GM12872 (cell line): Measurements from ENCODE around the gene MYMK.

Experiments
- TF ChIP-seq, protein P1 (sequence below): IDR thresholded peaks from 3 replicates; pipeline ENCODE4 v1.5.1; 2011; ENCODE audit warnings: low read depth, mild to moderate bottlenecking, low read length, moderate library complexity; ENCODE audit not compliant: insufficient read depth

MYMK gene

DNA sequence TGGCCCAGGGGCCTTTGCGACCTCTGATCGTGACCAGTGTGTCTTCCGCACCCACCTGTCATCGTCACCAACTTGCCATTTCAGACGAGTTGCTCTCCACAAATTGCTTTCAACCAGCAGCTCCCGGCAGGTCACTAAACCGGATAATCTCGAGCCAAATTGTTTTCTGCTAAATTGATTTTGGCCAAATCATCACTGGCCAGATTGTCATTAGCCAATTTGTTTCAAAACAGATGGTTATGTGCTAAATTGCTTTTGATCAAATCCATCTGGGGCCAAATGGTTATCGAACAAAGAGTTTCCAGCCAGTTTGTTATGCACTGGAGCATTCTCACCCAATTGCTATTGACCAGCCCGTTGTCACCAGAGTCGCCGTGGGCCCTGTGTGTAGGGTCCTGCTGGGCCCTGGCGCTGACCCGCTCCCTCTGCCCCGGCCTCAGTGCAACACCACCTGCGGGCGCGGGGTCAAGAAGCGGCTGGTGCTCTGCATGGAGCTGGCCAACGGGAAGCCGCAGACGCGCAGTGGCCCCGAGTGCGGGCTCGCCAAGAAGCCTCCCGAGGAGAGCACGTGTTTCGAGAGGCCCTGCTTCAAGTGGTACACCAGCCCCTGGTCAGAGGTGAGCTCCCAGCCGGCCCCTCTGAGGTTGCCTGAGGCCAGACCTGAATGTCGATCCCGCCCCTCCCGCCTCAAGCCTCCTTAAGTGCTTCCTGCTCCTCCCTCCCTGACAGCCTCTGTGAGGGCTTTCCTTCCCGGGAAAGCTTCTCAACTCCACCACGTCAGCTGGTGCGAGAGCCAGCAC lies 45.3 kb upstream of the MYMK start:
- TF ChIP-seq, protein P1, sequence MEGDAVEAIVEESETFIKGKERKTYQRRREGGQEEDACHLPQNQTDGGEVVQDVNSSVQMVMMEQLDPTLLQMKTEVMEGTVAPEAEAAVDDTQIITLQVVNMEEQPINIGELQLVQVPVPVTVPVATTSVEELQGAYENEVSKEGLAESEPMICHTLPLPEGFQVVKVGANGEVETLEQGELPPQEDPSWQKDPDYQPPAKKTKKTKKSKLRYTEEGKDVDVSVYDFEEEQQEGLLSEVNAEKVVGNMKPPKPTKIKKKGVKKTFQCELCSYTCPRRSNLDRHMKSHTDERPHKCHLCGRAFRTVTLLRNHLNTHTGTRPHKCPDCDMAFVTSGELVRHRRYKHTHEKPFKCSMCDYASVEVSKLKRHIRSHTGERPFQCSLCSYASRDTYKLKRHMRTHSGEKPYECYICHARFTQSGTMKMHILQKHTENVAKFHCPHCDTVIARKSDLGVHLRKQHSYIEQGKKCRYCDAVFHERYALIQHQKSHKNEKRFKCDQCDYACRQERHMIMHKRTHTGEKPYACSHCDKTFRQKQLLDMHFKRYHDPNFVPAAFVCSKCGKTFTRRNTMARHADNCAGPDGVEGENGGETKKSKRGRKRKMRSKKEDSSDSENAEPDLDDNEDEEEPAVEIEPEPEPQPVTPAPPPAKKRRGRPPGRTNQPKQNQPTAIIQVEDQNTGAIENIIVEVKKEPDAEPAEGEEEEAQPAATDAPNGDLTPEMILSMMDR = no peak

DNA sequence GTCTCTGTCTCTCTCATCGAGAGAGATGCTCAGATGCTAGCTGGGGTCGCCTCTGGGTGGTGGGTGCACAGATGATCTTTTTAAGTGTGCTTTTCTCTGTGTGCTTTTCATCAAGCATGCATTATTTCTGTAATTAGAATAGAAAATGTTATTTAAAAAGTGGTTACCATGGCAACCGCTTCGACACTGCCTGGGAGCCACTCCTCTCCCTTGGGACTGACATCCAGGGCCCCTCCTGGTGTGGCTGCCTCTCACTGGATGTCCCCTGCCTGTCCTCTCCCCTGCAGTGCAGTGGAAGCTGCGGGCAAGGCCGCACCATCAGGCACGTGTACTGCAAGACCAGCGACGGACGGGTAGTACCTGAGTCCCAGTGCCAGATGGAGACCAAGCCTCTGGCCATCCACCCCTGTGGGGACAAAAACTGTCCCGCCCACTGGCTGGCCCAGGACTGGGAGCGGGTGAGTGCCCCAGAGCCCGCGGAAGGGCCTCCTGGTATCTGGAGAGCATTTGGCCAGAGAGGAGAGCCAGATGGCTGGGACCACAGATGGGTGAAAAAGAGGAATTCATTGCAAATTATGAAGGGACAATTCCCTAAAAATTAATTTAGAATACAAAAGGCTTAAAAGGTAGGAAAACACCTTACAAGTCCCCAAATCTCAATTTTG lies 44.5 kb upstream of the MYMK start:
- TF ChIP-seq, protein P1 = no peak

DNA sequence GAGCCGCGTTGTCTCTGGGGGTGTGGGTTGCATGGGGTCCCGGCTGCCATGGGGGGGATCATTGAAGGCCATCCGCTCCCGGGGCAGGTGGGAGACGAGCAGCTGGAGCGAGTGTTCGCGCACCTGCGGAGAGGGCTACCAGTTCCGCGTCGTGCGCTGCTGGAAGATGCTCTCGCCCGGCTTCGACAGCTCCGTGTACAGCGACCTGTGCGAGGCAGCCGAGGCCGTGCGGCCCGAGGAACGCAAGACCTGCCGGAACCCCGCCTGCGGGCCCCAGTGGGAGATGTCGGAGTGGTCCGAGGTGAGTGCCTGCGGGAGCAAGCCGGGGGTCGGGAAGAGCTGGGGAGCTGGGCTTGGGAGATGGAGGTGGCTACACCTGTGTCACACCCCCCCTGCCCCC lies 43.4 kb upstream of the MYMK start:
- TF ChIP-seq, protein P1 = no peak

DNA sequence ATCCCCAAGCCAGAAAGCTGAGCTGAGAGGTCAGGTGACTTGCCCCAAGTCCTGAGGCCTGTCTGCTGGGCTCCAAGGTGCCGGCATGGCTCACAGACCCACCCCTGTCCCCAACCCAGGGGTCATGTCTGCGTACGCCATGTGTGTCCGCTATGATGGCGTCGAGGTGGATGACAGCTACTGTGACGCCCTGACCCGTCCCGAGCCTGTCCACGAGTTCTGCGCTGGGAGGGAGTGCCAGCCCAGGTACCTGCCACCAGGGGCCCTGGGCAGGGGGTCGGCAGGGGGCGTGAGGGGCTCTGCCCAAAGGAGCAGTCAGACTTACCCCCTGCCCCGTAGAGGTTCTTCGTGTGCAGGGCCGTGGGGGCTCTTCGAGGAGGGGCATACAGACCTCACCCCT lies 42.1 kb upstream of the MYMK start:
- TF ChIP-seq, protein P1 = no peak

DNA sequence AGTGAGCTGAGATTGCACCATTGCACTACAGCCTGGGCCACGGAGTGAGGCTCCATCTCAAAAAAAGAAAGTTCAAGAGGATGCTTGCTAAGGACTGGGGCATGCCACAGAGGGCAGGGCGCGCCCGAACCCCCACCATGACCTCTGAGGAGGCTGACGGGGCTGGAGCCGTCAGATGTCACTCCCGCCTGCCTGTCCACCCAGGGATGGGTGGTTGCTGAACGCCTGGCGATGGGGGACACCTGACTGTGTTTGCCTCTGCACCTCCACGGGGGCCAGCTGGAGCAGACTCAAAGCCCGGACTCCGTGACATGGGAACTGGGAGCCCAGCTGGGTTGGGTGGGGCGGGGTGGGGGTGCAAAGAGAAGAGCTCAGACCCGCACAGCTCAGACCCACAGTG lies 41.6 kb upstream of the MYMK start:
- TF ChIP-seq, protein P1 = no peak

DNA sequence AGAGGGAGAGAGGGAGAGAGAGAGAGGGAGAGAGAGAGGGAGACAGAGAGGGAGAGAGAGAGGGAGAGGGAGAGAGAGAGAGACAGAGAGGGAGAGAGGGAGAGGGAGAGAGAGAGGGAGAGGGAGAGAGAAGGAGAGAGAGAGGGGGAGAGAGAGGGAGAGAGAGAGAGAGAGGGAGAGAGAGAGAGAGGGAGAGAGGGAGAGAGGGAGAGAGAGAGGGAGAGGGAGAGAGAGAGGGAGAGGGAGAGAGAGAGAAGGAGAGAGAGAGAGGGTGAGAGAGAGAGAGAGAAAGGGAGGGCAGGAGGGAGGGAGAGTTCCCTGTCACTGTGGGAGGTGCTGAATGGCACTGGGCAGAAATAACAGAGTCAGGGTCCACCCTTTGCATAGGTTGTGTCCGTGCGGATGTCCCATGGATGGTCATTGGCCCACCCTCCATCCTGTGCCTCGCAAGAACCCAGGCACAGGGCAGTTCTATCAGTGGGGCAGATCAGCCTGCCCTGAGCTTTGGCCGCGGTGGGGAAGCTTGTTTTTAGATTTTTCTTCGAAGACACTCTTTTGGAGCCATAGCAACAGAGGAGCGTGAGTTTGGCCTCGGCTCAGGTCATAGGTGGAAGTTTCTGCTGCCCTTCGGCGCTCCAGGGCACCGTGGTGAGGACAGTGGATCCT lies 39.8 kb upstream of the MYMK start:
- TF ChIP-seq, protein P1 = no peak

DNA sequence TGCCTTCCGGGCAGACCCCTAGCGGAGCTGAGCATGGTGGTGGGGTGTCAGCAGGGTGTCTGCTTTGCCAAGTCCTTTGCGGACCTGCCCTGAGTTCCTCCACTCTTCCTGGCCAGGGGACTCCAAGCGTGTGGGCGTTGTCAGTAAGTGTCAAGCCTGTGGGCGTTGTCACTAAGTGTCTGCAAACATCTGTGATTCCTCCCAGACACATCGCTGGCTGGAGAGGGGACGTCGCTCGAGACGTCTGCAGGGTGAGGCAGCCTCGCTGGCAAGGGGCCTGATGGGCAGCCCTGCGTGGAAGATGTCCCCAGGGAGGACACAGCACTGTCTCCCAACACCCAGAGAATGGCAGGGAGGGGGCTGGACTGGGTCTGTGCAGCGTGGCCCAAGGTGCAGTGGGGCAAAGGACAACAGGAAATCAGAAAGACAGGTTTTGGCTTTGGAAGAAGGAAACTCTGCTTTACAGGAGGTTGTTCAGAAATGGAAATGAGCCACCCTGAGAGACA lies 38.6 kb upstream of the MYMK start:
- TF ChIP-seq, protein P1 = no peak
